Activated gamma-delta T cell treated with Interleukin-2 at 50 U/mL for 16 hours (primary cell): Measurements from ENCODE around the gene DENND1A.
"Not testable (repeated sequence)": the region's sequence is repeated elsewhere in the genome, so short reads cannot be mapped to it uniquely, and the experiment has no call there.

Source experiments
- DNase-seq: peaks from one replicate; pipeline ENCODE4 v3.0.0-alpha.2; 2020

The DENND1A gene

GRCh38 chr9:123757960-123758359, 172.0 kb downstream of the DENND1A start:
- DNase-seq: no peak

GRCh38 chr9:123757547-123757946, 172.4 kb downstream of the DENND1A start:
- DNase-seq: no peak

- DNase-seq: no peak
These were observed 173.3 kb downstream of the DENND1A start for GRCh38 chr9:123756484-123757106.

- no peak for DNase-seq
These were observed 176.2 kb downstream of the DENND1A start for GRCh38 chr9:123753669-123754258.

- no peak for DNase-seq
These were observed 176.9 kb downstream of the DENND1A start for GRCh38 chr9:123753016-123753415.

GRCh38 chr9:123749580-123750202, 180.2 kb downstream of the DENND1A start:
- DNase-seq: no peak

- no peak for DNase-seq
These were observed 183.2 kb downstream of the DENND1A start for GRCh38 chr9:123746765-123747164.

GRCh38 chr9:123745933-123746332, 184.0 kb downstream of the DENND1A start:
- no peak for DNase-seq

- DNase-seq: no peak
These were observed 184.5 kb downstream of the DENND1A start for GRCh38 chr9:123745451-123745850.

GRCh38 chr9:123743737-123744136, 186.2 kb downstream of the DENND1A start:
- DNase-seq: no peak

GRCh38 chr9:123742009-123742767, 187.7 kb downstream of the DENND1A start:
- no peak for DNase-seq

- DNase-seq: no peak
These were observed 188.7 kb downstream of the DENND1A start for GRCh38 chr9:123741214-123741613.

- no peak for DNase-seq
These were observed 190.0 kb downstream of the DENND1A start for GRCh38 chr9:123739902-123740301.

GRCh38 chr9:123739387-123739786, 190.5 kb downstream of the DENND1A start:
- DNase-seq: no peak

GRCh38 chr9:123738648-123739047, 191.3 kb downstream of the DENND1A start:
- no peak for DNase-seq

- DNase-seq: no peak
These were observed 194.6 kb downstream of the DENND1A start for GRCh38 chr9:123735376-123735775.

- DNase-seq: not testable (repeated sequence)
These were observed 201.4 kb downstream of the DENND1A start for GRCh38 chr9:123728571-123728970.

- no peak for DNase-seq
These were observed 202.6 kb downstream of the DENND1A start for GRCh38 chr9:123727332-123727731.

GRCh38 chr9:123725389-123725788, 204.5 kb downstream of the DENND1A start:
- no peak for DNase-seq

- no peak for DNase-seq
These were observed 205.6 kb downstream of the DENND1A start for GRCh38 chr9:123724211-123724796.

- no peak for DNase-seq
These were observed 206.6 kb downstream of the DENND1A start for GRCh38 chr9:123723135-123723875.

GRCh38 chr9:123722378-123722777, 207.5 kb downstream of the DENND1A start:
- DNase-seq: no peak

- DNase-seq: no peak
These were observed 211.7 kb downstream of the DENND1A start for GRCh38 chr9:123718188-123718587.
